Stimulated activated CD4-positive, alpha-beta T cell treated with anti-CD3 and anti-CD28 coated beads, Interleukin-1b, Interleukin-23, amount 100 ng/mL, for 1 hour (primary cell): ENCODE measurements around the gene UNC93B1.
"Not testable (repeated sequence)": the region's sequence is repeated elsewhere in the genome, so short reads cannot be mapped to it uniquely, and the experiment has no call there.

Experiments used
- DNase-seq, 2 donors: peaks; one replicate each; pipeline ENCODE4 v3.0.0-alpha.2; 2020; ENCODE audit warnings: low read depth in 2 of 2

Gene UNC93B1

GRCh38 chr11:68010090-68011041 is 6.5 kb upstream of the UNC93B1 start, which contains the start of gene ALDH3B1:
Gene ALDH3B1 (plus strand): TSS chr11:68010327. CDS start chr11:68015298, 4,971 bp downstream.
- no peak for DNase-seq

GRCh38 chr11:68009391-68010089 is 5.6 kb upstream of the UNC93B1 start:
- DNase-seq = no peak

- DNase-seq = no peak
Measured at GRCh38 chr11:68008381-68009337, 4.8 kb upstream of the UNC93B1 start.

GRCh38 chr11:68007498-68008380 is 3.8 kb upstream of the UNC93B1 start:
- no peak for DNase-seq

- DNase-seq = no peak
Measured at GRCh38 chr11:68006606-68007166, 2.8 kb upstream of the UNC93B1 start.

GRCh38 chr11:68004551-68005335 is 846 bp upstream of the UNC93B1 start:
- DNase-seq = no peak

- peak; percentile 11 to 16 for DNase-seq
Measured at GRCh38 chr11:68002938-68003845, 705 bp downstream of the UNC93B1 start.

- no peak for DNase-seq
Measured at GRCh38 chr11:68002575-68002937, 1.3 kb downstream of the UNC93B1 start.

GRCh38 chr11:67999704-68000103 is 4.2 kb downstream of the UNC93B1 start:
- DNase-seq = no peak

GRCh38 chr11:67999201-67999629 is 4.7 kb downstream of the UNC93B1 start:
- DNase-seq = no peak

GRCh38 chr11:67998150-67999045 is 5.5 kb downstream of the UNC93B1 start:
- no peak for DNase-seq

- no peak for DNase-seq
Measured at GRCh38 chr11:67997475-67997921, 6.4 kb downstream of the UNC93B1 start.

GRCh38 chr11:67996622-67997474 is 7.0 kb downstream of the UNC93B1 start:
- peak in 1 of 2 donors; percentile 9 for DNase-seq

- DNase-seq = no peak
Measured at GRCh38 chr11:67996051-67996450, 7.8 kb downstream of the UNC93B1 start.

GRCh38 chr11:67995579-67995978 is 8.3 kb downstream of the UNC93B1 start:
- not testable (repeated sequence) for DNase-seq

GRCh38 chr11:67995129-67995528 is 8.8 kb downstream of the UNC93B1 start:
- not testable (repeated sequence) for DNase-seq
